ENCODE results near the gene CIP2A.

GRCh38 chr3:108503722-108504121, 85.5 kb downstream of the CIP2A start:
- no peak for TF ChIP-seq POLR2A (IDR thresholded peaks at IDR 0.05)
- TF ChIP-seq CTCF (IDR thresholded peaks at IDR 0.05): no peak
